ENCODE data around the gene SLC24A3.
A peak's percentile ranks its signal among the peaks of the same experiment; 100 is the strongest.

SLC24A3 gene

DNA sequence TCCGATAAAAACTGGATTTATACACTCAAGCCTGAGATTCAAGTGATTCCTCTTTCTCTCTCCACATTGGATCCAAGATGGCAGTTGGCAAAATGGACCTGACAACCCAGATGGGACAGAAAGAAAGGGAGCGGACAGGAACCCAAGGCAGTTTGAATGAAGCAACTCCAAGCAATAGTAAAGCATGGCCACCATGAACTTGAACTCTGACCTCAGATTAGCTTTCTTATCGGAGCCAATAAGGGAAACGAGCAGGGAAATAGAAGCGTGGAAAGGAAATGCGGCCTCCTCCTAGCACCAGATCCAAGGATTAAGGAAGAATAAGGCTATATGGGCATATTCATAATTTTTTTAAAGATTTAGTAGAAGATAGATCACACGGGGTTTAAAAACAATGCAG lies 332.2 kb downstream of the SLC24A3 start:
- POLR2A ChIA-PET, result no interaction called here
- CTCF ChIA-PET, result interaction anchor here (0.6 kb wide), 1 partner anchor 231 kb away, joined by 3 read pairs; no protein-coding TSS in a partner anchor
- TF ChIP-seq HDGF (IDR thresholded peaks at IDR 0.05; ENCODE audit: borderline replicate concordance) (no peak), SP1 (IDR thresholded peaks at IDR 0.05) (no peak), NFRKB (IDR thresholded peaks at IDR 0.05) (no peak), PKNOX1 (IDR thresholded peaks at IDR 0.05) (no peak), L3MBTL2 (conservative IDR thresholded peaks at IDR 0.05) (no peak), LEF1 (IDR thresholded peaks at IDR 0.05; ENCODE audit: borderline replicate concordance) (no peak), CTBP1 (IDR thresholded peaks at IDR 0.05; ENCODE audit: borderline replicate concordance) (no peak), FOXA1 (IDR thresholded peaks at IDR 0.05) (no peak), BHLHE40 (IDR thresholded peaks at IDR 0.05; ENCODE audit: borderline replicate concordance) (no peak), ELF4 (IDR thresholded peaks at IDR 0.05) (no peak), ZNF384 (IDR thresholded peaks at IDR 0.05) (no peak), ARNT (IDR thresholded peaks at IDR 0.05) (no peak), SUZ12 (IDR thresholded peaks at IDR 0.05) (no peak), FOXM1 (IDR thresholded peaks at IDR 0.05; ENCODE audit: borderline replicate concordance) (no peak), FOXK2 (IDR thresholded peaks at IDR 0.05) (no peak)
- DNase-seq (ENCODE audit: extremely low spot score), result no peak

DNA sequence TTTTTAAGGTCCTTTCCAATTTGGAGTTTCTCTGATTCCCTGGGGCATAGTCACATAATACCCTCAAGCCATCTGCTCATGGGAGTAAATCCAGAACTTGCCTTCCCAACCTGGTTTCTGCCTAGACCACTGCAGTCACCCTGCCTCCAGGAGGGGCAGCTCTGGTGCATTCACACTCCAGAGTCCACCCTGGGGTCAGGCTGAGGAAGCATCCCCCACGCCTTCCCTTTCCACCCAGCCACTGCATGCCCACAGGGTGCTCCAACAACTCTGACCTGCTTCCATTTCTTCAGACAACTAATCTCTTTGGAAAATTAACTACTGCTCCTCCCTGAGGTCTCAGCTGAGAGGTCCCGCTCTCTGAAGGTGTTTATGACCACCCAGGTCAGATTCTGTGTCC lies 334.2 kb downstream of the SLC24A3 start:
- TF ChIP-seq BHLHE40 (IDR thresholded peaks at IDR 0.05; ENCODE audit: borderline replicate concordance), result no peak
- no peak for TF ChIP-seq HDGF (IDR thresholded peaks at IDR 0.05; ENCODE audit: borderline replicate concordance)
- TF ChIP-seq LEF1 (IDR thresholded peaks at IDR 0.05; ENCODE audit: borderline replicate concordance), result no peak
- CTCF ChIA-PET, result no interaction called here
- POLR2A ChIA-PET, result no interaction called here
- no peak for DNase-seq (ENCODE audit: extremely low spot score)

GRCh38 chr20:19547547-19547946 lies 335.1 kb downstream of the SLC24A3 start:
- TF ChIP-seq LEF1 (IDR thresholded peaks at IDR 0.05; ENCODE audit: borderline replicate concordance) (no peak), ARNT (IDR thresholded peaks at IDR 0.05) (no peak), SUZ12 (IDR thresholded peaks at IDR 0.05) (no peak), HDGF (IDR thresholded peaks at IDR 0.05; ENCODE audit: borderline replicate concordance) (no peak), L3MBTL2 (conservative IDR thresholded peaks at IDR 0.05) (no peak), ZNF384 (IDR thresholded peaks at IDR 0.05) (no peak), BHLHE40 (IDR thresholded peaks at IDR 0.05; ENCODE audit: borderline replicate concordance) (no peak), FOXK2 (IDR thresholded peaks at IDR 0.05) (no peak), CTBP1 (IDR thresholded peaks at IDR 0.05; ENCODE audit: borderline replicate concordance) (no peak), PKNOX1 (IDR thresholded peaks at IDR 0.05) (no peak)
- CTCF ChIA-PET, result no interaction called here
- POLR2A ChIA-PET, result no interaction called here
- DNase-seq (ENCODE audit: extremely low spot score), result no peak

DNA sequence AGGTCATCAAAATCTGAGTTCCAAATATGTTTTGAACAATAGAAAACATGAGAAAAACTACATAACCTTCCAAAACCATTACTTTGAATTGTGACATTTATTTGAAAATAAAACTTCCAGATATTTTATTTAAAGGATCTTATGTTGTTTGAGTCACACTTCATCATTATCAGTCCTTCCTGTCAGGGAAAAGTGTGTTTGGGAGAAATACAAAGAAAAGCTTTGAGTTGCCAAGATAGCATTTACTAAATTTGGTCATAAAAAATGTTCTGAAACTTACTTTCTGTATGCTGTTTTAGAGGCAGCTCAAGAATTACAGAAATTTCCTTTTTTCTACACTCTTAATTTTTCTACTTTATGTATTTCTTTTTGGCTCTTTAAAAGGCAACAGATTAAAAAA lies 337.5 kb downstream of the SLC24A3 start:
- TF ChIP-seq TARDBP (IDR thresholded peaks at IDR 0.05) (no peak), L3MBTL2 (conservative IDR thresholded peaks at IDR 0.05) (no peak), NFRKB (IDR thresholded peaks at IDR 0.05) (no peak), PKNOX1 (IDR thresholded peaks at IDR 0.05) (no peak), FOXK2 (IDR thresholded peaks at IDR 0.05) (no peak), SUZ12 (IDR thresholded peaks at IDR 0.05) (no peak), SP1 (IDR thresholded peaks at IDR 0.05) (no peak), ELF4 (IDR thresholded peaks at IDR 0.05) (no peak), HDGF (IDR thresholded peaks at IDR 0.05; ENCODE audit: borderline replicate concordance) (no peak), ARNT (IDR thresholded peaks at IDR 0.05) (no peak), ZNF384 (IDR thresholded peaks at IDR 0.05) (no peak), FOXA1 (IDR thresholded peaks at IDR 0.05) (no peak), BHLHE40 (IDR thresholded peaks at IDR 0.05; ENCODE audit: borderline replicate concordance) (no peak)
- DNase-seq (ENCODE audit: extremely low spot score), result no peak
- ChIA-PET CTCF (interaction anchor here (1.3 kb wide), 1 partner anchor 34 kb away, joined by 3 read pairs; no protein-coding TSS in a partner anchor), POLR2A (no interaction called here)

- peak; percentile 14 for DNase-seq (ENCODE audit: extremely low spot score)
- ChIA-PET CTCF (no interaction called here), POLR2A (interaction anchor here (0.6 kb wide), 1 partner anchor 7 kb away, joined by 4 read pairs; no protein-coding TSS in a partner anchor)
- peak; percentile 14; the same call in 1 of the 2 replicates for TF ChIP-seq PKNOX1 (IDR thresholded peaks at IDR 0.05)
- TF ChIP-seq BHLHE40 (IDR thresholded peaks at IDR 0.05; ENCODE audit: borderline replicate concordance), result no peak
These were observed 340.1 kb downstream of the SLC24A3 start for GRCh38 chr20:19552221-19553180.

GRCh38 chr20:19554666-19555065 lies 342.2 kb downstream of the SLC24A3 start:
- POLR2A ChIA-PET, result no interaction called here
- TF ChIP-seq HDGF (IDR thresholded peaks at IDR 0.05; ENCODE audit: borderline replicate concordance) (no peak), CTBP1 (IDR thresholded peaks at IDR 0.05; ENCODE audit: borderline replicate concordance) (no peak), FOXA1 (IDR thresholded peaks at IDR 0.05) (no peak)
- DNase-seq (ENCODE audit: extremely low spot score), result no peak
- CTCF ChIA-PET, result interaction anchor here (0.6 to 0.8 kb wide), 2 partner anchors 29 to 194 kb away, joined by 3 to 4 read pairs; no protein-coding TSS in a partner anchor
